HEK293 (cell line): Measurements from ENCODE around the gene ARHGAP11A.

Source experiments
- CTCF ChIA-PET: fragments of 350-600 bp; formaldehyde crosslinking; extraction: SDS; loops from one replicate; lab custom pipeline; 2021; ENCODE audit warnings: antibody characterized with exemption; lab: Yijun Ruan, JAX
- POLR2A ChIA-PET: fragments of 300-600 bp; formaldehyde crosslinking; extraction: SDS; loops from one replicate; lab custom pipeline; 2020; ENCODE audit warnings: antibody characterized with exemption, inconsistent platforms; lab: Yijun Ruan, JAX
- H3K27ac ChIP-seq: fragments of 200-500 bp; sonication (Bioruptor generic); 2 replicates; pipeline ENCODE4 v1.5.1; 2014; ENCODE audit warnings: low read depth, low read length, control low read depth, inconsistent platforms; ENCODE audit errors: extremely low read depth
- H3K36me3 ChIP-seq, 2 experiments: fragments of 200-500 bp in 1 of 2; sonication (Bioruptor generic) in 1 of 2; 1 replicate in 1 of 2; 2 replicates in 1 of 2; pipeline ENCODE4 v1.5.1; 2014 to 2017; ENCODE audit warnings: inconsistent platforms in 2 of 2, low read length in 2 of 2; ENCODE audit not compliant: control insufficient read depth in 2 of 2, insufficient read depth in 1 of 2
- H3K4me1 ChIP-seq: fragments of 200-500 bp; sonication (Bioruptor generic); 2 replicates; pipeline ENCODE4 v1.5.1; 2014; ENCODE audit warnings: mild to moderate bottlenecking, low read length, inconsistent platforms; ENCODE audit not compliant: control insufficient read depth, insufficient read depth
- H3K4me3 ChIP-seq: 2 replicates; pipeline ENCODE4 v1.5.1; 2011; ENCODE audit warnings: low read depth, mild to moderate bottlenecking, control low read depth, low read length, moderate library complexity
- H3K9me3 ChIP-seq: fragments of 200-500 bp; sonication (Bioruptor generic); 2 replicates; pipeline ENCODE4 v1.5.1; 2014; ENCODE audit warnings: low read depth, low read length, inconsistent platforms; ENCODE audit not compliant: control insufficient read depth, insufficient read depth
- GFI1B ChIP-seq: fragments of 450-650 bp; formaldehyde crosslinking; IDR thresholded peaks from 2 replicates; pipeline ENCODE4 v1.5.1; 2016; ENCODE audit warnings: missing biosample characterization, missing genetic modification characterization
- PATZ1 ChIP-seq: fragments of 450-650 bp; formaldehyde crosslinking; IDR thresholded peaks from 2 replicates; pipeline ENCODE4 v1.5.1; 2016; ENCODE audit warnings: missing biosample characterization, missing genetic modification characterization
- SETDB1 ChIP-seq: IDR thresholded peaks from one replicate; pipeline ENCODE4 v1.6.1; 2017; ENCODE audit warnings: mild to moderate bottlenecking, low read length, moderate library complexity, mixed read lengths; ENCODE audit not compliant: insufficient read length
- ZBTB21 ChIP-seq: fragments of 450-650 bp; formaldehyde crosslinking; IDR thresholded peaks from 2 replicates; pipeline ENCODE4 v1.5.1; 2017; ENCODE audit warnings: missing biosample characterization, missing genetic modification characterization
- ZNF184 ChIP-seq: fragments of 450-650 bp; IDR thresholded peaks from 2 replicates; pipeline ENCODE4 v1.5.1; 2018; ENCODE audit warnings: missing biosample characterization, mild to moderate bottlenecking, missing genetic modification characterization
- ZNF23 ChIP-seq: fragments of 450-650 bp; formaldehyde crosslinking; IDR thresholded peaks from 2 replicates; pipeline ENCODE4 v1.5.1; 2016; ENCODE audit warnings: missing biosample characterization, missing genetic modification characterization, borderline replicate concordance
- ZNF239 ChIP-seq: fragments of 450-650 bp; formaldehyde crosslinking; IDR thresholded peaks from 2 replicates; pipeline ENCODE4 v1.5.1; 2016; ENCODE audit warnings: missing biosample characterization, missing genetic modification characterization
- ZNF274 ChIP-seq, 2 experiments: fragments of 200-500 bp in 1 of 2; fragments of 450-650 bp in 1 of 2; sonication (Bioruptor generic) in 1 of 2; formaldehyde crosslinking in 1 of 2; IDR thresholded peaks; 2 replicates each; pipeline versions ENCODE4 v1.5.1 to v1.6.1; 2014 to 2016; ENCODE audit warnings: borderline replicate concordance in 1 of 2, inconsistent platforms in 1 of 2, low read length in 1 of 2, missing biosample characterization in 1 of 2, missing genetic modification characterization in 1 of 2
- ZNF302 ChIP-seq: fragments of 450-650 bp; formaldehyde crosslinking; IDR thresholded peaks from 2 replicates; pipeline ENCODE4 v1.5.1; 2016; ENCODE audit warnings: missing biosample characterization, missing genetic modification characterization, low read depth
- ZNF423 ChIP-seq: fragments of 450-650 bp; formaldehyde crosslinking; IDR thresholded peaks from 2 replicates; pipeline ENCODE4 v1.5.1; 2016; ENCODE audit warnings: missing biosample characterization, missing genetic modification characterization
- ZNF48 ChIP-seq: fragments of 450-650 bp; formaldehyde crosslinking; IDR thresholded peaks from 2 replicates; pipeline ENCODE4 v1.5.1; 2016; ENCODE audit warnings: missing biosample characterization, missing genetic modification characterization
- ZNF571 ChIP-seq: fragments of 450-650 bp; formaldehyde crosslinking; IDR thresholded peaks from 2 replicates; pipeline ENCODE4 v1.5.0; 2017; ENCODE audit warnings: missing biosample characterization, missing genetic modification characterization
- ZNF626 ChIP-seq: fragments of 450-650 bp; sonication (Bioruptor Pico); formaldehyde crosslinking; IDR thresholded peaks from 2 replicates; pipeline ENCODE4 v1.5.1; 2018; ENCODE audit warnings: missing biosample characterization, missing genetic modification characterization, inconsistent platforms
- ZNF830 ChIP-seq: fragments of 450-650 bp; IDR thresholded peaks from 2 replicates; pipeline ENCODE4 v1.5.0; 2018; ENCODE audit warnings: missing biosample characterization, missing genetic modification characterization, low read depth, mild to moderate bottlenecking, moderate library complexity
- TF ChIP-seq, protein P1 (sequence below): fragments of 450-650 bp; formaldehyde crosslinking; conservative IDR thresholded peaks from 2 replicates; pipeline ENCODE4 v1.5.1; 2016; ENCODE audit warnings: low read depth, missing biosample characterization, missing genetic modification characterization
- TF ChIP-seq, protein P2 (sequence below): fragments of 450-650 bp; formaldehyde crosslinking; IDR thresholded peaks from 2 replicates; pipeline ENCODE4 v1.5.1; 2016; ENCODE audit warnings: missing biosample characterization, missing genetic modification characterization

The ARHGAP11A gene

DNA sequence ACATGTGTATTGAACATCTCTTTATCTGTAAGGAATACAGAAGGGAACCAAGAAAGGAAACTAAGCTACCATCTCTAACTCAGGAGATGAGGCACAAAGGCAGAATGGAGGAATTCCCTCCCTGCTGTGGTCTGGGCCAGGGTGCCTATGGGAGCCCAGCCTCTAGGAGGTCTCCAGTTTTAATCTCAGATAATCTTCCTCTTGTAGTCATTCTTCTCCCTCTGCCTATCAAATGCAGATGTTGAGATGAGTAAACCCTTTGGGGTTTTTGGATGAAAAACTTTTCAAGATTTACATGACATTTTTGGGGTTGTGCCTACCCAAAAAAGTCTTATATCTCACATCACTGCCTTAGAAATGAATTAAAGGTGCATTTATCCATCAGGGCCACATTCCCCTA is 49.5 kb downstream of the ARHGAP11A start (continued):
- TF ChIP-seq PATZ1 (tag by site-specific recombination) (no peak), ZNF274 (IDR thresholded peaks at IDR 0.05; ENCODE audit: low read length) (no peak), ZNF274 (tag by site-specific recombination; IDR thresholded peaks at IDR 0.05; ENCODE audit: borderline replicate concordance) (no peak), ZBTB21 (tag by site-specific recombination) (no peak)
- TF ChIP-seq, protein P1, sequence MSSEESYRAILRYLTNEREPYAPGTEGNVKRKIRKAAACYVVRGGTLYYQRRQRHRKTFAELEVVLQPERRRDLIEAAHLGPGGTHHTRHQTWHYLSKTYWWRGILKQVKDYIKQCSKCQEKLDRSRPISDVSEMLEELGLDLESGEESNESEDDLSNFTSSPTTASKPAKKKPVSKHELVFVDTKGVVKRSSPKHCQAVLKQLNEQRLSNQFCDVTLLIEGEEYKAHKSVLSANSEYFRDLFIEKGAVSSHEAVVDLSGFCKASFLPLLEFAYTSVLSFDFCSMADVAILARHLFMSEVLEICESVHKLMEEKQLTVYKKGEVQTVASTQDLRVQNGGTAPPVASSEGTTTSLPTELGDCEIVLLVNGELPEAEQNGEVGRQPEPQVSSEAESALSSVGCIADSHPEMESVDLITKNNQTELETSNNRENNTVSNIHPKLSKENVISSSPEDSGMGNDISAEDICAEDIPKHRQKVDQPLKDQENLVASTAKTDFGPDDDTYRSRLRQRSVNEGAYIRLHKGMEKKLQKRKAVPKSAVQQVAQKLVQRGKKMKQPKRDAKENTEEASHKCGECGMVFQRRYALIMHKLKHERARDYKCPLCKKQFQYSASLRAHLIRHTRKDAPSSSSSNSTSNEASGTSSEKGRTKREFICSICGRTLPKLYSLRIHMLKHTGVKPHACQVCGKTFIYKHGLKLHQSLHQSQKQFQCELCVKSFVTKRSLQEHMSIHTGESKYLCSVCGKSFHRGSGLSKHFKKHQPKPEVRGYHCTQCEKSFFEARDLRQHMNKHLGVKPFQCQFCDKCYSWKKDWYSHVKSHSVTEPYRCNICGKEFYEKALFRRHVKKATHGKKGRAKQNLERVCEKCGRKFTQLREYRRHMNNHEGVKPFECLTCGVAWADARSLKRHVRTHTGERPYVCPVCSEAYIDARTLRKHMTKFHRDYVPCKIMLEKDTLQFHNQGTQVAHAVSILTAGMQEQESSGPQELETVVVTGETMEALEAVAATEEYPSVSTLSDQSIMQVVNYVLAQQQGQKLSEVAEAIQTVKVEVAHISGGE (tag by site-specific recombination): no peak
- TF ChIP-seq, all 188 proteins: peak for 0

DNA sequence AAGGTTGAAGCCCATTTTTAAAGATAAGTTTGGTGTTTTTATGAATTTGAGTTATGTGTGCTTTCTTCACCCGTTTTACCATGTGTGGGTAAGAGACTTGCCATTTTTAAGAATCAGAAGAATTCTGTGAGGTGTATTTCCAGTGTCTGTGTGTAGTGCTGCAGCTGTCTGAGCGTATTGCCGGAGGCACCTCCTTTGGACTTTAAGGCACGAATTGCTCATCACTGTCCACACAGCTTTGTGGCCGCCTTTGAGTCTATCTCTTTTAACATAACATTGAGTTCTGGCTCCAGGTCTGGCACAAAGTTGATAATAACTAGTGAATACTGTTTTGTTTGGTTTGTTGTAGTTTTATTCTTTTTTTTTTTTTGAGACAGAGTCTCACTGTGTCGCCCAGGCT is 52.0 kb downstream of the ARHGAP11A start:
- Histone ChIP-seq H3K36me3 (no peaks in the 10 kb centered on the region), H3K4me3 (no peak overlapping the region), H3K27ac (no peak overlapping the region), H3K9me3 (no peaks in the 10 kb centered on the region), H3K4me1 (no peaks in the 10 kb centered on the region)
- TF ChIP-seq SETDB1 (no peak), ZNF302 (tag by site-specific recombination) (no peak), ZNF23 (tag by site-specific recombination) (no peak), ZNF48 (tag by site-specific recombination) (no peak), ZNF626 (tag by site-specific recombination) (no peak), ZNF239 (tag by site-specific recombination) (no peak), ZNF571 (tag by site-specific recombination) (no peak), ZNF830 (tag by site-specific recombination) (no peak), GFI1B (no peak), ZNF184 (no peak), ZNF423 (no peak)
- TF ChIP-seq, protein P2, sequence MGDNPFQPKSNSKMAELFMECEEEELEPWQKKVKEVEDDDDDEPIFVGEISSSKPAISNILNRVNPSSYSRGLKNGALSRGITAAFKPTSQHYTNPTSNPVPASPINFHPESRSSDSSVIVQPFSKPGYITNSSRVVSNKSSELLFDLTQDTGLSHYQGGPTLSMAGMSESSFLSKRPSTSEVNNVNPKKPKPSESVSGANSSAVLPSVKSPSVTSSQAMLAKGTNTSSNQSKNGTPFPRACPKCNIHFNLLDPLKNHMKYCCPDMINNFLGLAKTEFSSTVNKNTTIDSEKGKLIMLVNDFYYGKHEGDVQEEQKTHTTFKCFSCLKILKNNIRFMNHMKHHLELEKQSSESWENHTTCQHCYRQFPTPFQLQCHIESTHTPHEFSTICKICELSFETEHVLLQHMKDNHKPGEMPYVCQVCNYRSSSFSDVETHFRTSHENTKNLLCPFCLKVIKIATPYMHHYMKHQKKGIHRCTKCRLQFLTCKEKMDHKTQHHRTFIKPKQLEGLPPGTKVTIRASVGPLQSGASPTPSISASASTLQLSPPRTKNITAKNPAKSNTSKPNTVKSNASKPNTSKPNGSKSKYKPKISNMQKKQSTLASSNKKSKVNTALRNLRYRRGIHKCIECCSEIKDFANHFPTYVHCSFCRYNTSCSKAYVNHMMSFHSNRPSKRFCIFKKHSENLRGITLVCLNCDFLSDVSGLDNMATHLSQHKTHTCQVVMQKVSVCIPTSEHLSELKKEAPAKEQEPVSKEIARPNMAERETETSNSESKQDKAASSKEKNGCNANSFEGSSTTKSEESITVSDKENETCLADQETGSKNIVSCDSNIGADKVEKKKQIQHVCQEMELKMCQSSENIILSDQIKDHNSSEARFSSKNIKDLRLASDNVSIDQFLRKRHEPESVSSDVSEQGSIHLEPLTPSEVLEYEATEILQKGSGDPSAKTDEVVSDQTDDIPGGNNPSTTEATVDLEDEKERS (tag by site-specific recombination): no peak
- POLR2A ChIA-PET: no interaction called here
- CTCF ChIA-PET: interaction anchor here (2.1 kb wide), 1 partner anchor 176 kb away, joined by 9 read pairs; no protein-coding TSS in a partner anchor
